Stimulated activated CD8-positive, alpha-beta memory T cell treated with anti-CD3 and anti-CD28 coated beads, Interleukin-7, amount 100 ng/mL, for 48 hours (primary cell): ENCODE results near the gene SUN1.

Experiments
- DNase-seq, 2 donors: peaks; one replicate each; pipeline ENCODE4 v3.0.0-alpha.2; 2020; ENCODE audit warnings: low read depth in 1 of 2; ENCODE audit errors: extremely low read depth in 1 of 2

SUN1 gene

DNA sequence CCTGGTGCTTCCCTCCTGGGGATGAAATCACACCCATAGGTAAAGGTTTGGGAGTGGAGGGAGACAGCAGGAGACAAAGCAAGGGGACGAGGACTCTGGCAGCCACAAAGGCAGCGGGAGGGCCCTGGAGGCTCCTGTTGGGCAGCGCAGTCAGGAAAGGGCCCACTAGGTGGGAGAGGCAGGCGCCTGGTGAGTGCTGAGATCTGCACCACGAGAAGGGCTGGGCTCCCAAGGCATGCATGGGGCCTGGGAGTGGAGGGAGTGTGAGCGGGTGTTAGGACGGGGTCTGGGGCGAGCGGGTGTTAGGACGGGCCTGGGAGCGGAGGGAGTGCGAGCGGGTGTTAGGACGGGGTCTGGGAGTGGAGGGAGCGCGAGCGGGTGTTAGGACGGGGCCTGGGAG is 57.1 kb downstream of the SUN1 start:
- DNase-seq, result no peak

DNA sequence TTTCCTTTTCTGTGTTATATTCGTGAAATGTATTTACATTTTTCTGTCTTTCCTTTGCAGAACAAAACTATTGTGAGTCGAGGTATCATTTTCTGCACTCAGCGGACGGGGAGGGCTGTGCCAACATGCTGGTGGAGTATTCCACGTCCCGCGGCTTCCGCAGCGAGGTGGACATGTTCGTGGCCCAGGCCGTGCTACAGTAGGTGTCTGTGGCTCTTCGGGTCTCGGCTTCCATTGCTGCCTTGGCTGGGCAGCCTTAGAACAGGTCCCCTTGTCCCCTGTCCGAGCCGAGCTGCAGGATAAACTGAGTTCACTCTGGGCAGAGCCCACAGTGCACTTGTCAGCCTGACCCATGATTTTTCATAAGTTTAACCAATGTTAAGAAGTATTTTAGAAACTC is 58.6 kb downstream of the SUN1 start:
- no peak for DNase-seq

DNA sequence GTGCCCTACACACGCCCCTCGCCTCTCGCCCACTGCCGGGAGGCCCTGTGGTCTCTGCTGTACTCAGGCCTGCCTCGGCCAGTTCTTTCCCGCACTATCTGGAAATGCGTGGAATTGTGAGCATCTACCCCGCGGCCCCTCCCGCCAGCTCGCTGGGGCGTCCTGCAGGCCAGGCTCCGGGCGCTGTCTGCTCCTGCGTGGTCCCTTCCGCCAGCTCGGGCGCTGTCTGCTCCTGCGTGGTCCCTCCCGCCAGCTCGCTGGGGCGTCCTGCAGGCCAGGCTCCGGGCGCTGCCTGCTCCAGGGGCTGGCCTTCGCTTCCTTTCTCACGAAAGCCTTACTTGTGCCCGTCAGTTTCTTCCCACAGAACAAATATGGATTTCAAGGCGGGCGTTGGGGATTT is 59.0 kb downstream of the SUN1 start:
- no peak for DNase-seq

DNA sequence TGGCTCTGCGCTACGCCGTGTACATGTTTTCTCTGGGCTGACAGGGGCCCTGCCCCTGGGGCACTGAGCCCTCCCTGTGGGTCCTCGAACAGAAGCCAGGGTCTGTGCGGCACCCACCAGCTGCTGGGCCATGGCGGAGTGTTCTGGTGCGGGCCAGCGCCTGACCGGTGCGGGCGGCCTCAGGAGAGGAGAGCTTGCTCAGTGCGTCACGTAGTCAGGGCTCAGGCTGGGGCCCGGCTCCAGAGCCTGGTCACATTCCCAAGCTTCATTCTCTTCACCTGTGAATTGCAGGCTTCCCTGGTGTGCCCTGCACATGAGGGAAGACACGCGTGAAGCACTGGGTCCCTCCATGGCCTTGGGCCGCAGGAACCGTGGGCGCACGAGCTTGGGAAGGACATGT is 59.5 kb downstream of the SUN1 start:
- DNase-seq, result no peak

DNA sequence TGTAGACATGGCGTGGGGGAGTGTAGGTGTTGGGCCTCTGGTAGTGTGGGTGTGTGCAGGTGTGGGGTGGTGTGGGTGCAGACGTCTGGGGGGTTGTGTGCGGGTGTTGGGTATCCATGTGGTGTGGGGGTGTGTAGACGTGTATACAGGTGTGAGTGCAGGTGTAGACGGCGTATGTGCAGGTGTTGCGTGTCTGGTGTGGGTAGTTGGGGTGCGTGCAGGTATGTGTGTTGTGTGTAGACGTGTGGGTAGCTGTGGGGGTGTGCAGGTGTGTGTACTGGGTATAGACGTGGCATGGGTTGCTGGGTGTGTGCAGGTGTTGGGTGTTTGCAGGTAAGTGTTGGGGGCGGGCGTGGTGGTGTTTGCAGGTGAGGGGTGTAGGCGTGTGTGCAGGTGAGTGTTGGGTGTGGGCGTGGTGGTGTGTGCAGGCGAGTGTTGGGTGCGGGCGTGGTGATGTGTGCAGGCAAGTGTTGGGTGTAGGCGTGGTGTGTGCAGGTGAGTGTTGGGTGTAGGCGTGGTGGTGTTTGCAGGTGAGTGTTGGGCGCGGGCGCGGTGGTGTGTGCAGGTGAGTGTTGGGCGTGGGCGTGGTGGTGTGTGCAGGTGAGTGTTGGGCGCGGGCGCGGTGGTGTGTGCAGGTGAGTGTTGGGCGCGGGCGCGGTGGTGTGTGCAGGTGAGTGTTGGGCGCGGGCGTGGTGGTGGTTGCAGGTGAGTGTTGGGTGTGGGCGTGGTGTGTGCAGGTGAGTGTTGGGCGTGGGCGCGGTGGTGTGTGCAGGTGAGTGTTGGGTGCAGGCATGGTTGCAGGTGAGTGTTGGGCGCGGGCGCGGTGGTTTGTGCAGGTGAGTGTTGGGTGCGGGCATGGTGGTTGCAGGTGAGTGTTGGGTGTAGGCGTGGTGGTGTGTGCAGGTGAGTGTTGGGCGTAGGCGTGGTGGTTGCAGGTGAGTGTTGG is 60.6 kb downstream of the SUN1 start:
- no peak for DNase-seq

DNA sequence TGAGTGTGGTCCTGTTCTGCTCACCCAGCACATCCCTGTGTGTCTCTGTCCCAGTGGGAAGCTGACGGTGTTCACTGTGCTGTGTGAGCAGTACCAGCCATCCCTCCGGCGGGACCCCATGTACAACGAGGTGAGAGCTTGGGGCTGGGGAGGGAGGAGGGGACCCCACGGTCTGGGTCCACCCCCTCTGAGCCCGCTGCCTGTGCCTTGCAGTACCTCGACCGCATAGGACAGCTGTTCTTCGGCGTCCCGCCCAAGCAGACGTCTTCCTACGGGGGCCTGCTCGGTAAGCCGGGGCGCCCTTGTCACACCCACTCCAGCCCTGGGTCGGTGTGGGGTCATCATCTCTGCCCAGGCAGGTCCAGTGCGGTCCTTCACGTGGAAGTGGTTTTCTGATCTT is 61.4 kb downstream of the SUN1 start:
- DNase-seq, result no peak

DNA sequence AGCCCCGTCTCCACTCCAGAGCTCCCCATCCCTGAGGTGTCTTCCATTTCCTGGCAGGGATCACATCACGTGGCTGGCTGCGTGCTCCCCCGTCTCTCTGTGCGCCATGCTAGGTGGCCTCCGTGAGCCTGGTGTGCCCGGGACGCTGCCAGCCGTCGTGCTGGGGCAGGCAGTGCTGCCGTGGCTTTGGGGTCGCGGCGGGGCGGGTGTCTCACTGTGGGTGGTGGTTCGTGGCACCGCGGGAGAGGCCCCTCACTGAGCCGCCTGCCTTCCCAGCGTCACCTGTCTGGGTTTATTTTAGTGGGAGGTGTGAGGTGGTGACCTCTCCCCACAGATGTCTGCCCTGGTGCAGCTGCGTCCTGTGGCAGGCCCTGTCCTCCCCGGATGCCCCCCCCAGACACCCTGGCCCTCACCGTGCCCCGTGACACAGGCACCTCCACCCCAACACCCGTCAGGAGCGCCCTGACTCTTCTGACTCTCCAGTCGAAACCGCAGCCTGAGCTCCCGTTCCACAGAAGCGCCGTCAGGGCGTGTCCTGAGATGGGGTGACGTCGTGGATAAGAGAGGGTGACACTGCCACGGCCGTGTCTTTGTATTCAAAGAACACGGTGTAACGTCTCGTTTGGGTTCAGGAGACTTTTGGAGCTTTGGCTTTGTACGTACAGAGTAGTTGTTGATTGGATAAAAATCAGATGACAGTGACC is 62.0 kb downstream of the SUN1 start:
- DNase-seq, result no peak

DNA sequence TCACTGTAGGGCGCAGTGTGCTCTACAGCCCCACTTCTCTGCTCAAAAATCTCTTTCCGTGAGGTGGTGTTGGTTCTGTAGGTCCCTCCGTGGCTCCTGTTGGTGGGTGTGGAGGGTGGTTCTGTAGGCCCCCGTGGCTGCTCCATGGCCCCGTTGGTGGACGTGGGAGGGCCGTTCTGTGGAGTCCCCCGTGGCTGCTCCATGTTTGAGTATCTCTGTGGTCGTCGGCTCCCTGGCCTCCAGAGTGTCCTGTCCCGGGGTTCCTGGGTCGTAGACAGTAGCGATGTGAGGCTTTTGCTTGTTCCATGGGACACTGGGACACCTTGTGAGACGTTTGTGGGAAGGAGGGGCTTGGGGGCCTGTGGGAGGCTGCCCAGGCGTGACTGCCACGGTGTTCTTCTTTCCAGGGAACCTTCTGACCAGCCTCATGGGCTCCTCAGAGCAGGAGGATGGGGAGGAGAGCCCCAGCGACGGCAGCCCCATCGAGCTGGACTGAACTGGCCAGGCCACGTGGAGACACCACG is 62.7 kb downstream of the SUN1 start:
- no peak for DNase-seq

DNA sequence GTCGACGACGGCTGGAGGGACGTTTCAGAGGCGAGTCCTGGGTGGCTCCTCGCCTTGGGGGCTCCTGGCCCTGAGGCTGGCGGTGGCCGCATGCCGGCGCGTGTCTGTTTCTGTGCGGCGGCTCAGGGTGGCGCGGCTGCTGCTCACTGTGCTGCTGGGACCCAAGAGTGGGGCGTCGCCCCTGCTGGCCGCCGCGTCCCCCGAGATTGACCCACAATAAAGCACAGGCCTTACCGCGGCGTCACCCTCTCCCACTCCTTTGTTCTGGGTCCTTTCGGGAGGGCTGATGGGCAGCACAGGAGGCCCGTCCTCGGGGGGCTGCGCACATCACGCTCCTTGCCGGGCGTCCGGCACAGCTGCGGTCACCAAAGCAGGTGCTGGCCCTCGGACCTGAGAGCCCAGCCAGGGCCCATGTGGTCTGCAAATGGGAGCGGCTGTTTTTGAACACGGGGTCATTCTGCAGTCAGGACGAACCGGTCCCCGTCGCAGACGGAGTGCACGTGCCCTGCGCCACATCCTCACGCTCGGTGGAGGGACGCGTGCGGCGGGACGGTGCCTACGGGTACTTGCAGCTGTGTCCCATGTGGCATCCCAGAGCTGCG is 63.3 kb downstream of the SUN1 start:
- DNase-seq, result no peak

DNA sequence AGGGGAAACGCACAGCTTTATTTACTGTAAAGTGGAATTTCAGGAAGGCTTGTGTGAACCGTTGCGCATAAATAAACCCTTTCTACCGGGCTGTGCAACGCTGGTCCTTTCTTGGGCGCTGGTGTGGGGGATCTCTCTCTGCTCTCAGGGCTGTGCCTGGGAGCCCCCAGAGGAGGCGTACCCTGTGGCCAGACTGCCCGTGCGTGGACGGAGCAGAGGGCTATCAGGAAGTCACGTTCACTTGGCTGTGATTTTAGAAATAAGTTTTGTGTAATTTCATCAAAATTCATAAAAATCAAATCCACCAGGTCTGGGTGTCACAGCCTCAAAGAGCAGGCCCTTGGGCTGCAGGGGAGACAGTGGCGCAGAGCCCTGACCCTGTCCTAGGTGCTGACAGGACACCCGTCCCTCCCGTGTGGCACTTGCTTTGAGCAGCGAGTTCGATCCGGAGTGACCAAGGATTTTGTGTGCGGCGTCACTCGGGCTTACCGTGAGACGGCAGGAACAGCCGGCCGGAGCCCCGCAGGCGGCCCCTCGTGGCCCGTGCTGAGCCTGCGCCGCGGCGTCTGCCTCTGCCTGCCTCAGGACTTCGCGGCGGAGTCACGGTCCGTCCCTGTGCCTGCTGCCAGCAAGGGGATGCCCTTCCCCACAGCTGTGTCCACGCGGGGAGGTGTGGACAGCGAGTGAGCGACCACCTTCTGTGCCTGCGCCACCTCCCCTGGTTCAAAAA is 64.2 kb downstream of the SUN1 start:
- DNase-seq, result no peak

DNA sequence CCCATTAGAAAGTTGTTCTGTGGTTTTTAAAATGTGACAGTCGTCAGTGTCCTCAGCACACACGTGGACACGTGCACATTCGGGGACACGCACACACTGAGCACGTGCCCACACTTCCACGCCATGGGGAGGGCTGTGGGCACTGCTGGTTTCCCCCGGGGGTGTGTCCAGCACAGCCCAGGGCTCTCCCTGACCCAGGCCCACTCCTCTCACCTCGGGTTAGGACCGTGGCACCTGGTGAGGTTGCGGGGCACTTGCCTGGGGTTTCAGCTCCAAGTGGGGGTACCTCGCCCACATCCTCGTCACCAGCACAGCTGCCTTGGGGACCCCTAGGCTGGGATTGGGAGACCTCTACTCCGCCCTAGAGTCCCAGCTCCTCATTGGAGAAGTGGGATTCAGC is 64.8 kb downstream of the SUN1 start:
- DNase-seq, result no peak

DNA sequence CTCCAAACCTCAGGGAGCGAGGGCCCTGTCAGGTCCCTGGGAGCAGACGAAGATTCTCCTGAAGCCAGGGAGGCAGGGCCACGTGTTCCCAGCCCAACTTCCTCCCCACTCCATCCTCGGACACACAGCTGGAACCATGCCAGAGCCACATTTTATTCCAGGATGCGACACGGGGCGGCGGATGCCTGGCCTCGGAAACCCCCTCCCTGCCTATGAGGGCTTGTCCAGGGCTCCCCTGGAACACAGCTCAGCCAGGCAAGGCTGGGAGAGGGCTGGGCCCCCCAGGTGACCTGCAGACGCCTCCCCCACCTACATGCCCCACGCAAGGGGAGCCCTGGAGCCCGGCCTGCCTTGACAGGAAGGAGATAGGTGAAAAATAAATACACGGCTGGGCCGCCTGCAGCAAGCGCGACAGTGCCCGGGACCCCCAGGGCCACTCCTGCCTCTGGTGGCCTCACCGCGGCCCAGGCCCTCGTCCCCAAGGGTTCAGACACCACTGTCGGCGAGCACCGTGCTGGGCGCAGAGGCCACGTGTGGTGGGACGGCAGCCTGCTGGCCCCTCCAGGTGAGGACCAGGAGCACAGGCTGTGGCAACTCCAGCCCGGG is 65.6 kb downstream of the SUN1 start:
- no peak for DNase-seq

DNA sequence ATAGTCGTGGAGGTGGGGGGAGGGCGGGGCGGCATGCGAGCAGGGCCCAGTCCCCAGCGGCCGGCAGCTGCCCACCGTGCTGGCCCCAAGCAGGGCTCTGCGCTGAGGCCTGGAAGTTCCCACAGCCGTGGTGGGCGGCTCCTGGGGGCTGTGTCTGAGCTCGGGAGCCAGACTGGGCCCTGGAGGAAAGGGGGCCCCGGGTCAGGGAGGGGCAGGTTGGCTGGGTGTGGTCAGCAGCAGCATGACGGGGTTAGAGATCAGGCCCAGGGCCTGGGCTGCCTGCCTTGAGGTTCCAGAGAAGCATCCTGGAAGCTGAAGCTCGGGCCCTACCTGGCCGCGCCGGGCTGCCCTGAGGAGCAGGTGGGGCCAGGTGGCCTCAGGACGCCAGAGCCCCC is 66.2 kb downstream of the SUN1 start:
- DNase-seq, result no peak

DNA sequence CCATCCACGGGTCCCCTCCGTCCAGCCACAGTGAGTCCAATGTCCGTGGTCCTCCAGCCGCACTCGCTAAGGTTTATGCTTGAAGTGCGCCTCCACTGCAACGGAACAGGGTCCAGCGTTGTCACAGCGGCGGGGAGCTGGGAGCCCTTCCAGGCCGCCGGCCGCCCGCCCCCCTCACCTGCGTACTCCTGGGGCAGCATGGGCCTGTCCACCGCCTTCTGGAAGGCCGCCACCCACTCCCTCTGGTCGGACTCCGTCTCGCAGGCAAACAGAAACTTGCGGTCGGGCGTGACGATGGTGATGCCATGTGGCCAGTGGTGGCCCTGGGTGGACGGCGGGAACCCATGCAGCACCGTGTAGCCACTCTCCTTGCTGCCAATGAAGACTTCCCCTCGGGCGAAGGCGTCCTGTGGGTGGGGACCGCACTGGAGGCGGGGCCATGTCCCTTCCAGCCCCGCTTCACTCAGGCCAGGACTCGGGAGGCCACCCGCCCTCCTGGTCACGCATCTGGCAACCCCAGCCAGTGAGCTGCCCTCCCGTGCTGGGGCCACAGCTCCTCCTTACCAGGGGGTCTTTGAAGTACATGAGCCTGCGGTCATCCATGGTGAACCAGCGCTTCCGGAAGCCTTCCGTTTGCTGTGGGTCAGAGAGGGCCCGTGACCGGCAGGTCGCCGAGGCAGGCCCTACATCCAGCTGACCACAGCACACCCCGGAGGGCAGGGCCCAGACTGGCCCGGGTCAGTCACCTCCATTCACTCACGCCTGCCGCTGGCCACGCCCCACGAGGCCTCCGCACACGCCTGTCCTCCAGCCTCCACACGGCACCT is 66.8 kb downstream of the SUN1 start:
- no peak for DNase-seq

DNA sequence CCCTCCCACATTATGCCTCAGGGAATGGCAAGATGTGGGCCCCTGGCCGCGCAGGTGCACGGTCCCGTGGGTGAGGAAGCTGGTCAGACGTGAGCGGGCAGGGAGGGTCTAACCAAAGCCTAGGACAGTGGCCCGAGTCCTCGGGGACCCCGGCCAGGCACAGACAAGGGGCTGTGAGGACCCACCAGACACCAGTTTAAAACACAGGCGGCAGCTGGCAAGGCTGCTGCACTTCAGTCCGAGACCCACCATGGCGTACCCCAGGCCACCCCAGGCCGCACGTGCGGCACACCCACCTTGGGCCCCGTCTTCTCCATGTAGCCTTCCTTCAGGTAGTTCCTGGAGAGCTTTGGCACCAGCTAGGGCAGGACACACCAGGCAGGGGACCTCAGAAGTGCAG is 67.5 kb downstream of the SUN1 start:
- DNase-seq, result no peak

DNA sequence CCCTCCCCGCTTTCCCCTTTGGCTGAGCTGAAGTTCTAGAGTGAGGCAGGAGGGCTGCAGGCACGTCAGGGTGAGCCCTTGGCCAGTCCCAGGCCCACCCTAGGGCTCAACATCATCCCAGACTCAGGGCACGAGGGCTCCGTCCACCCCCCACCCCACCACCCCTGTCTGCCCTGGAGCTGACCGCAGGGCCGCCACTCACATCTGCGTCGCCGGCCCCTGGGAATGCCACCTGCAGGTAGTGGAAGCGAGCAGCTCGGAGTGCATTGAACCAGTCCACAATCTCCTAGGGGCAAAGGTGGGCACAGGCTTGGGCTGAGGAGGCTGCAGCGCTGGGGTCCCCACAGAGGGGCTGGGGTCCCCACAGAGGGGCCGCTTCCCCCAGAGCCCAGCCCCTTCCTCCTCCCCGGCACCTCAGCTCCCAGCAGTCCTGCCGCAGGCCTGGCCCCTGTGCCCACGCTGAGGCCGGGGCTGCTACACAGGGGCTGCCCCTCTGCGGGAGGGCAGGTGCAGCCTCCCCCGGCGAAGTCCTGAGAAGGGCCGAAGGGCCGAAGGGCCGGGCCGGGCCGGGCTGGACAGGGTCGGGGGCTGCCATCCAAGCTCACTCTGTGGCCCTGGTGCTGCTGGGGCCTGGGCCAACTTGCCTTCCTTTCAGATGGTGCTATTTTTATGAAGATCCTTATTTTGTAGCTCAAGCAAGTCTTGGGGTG is 68.2 kb downstream of the SUN1 start:
- DNase-seq, result no peak

DNA sequence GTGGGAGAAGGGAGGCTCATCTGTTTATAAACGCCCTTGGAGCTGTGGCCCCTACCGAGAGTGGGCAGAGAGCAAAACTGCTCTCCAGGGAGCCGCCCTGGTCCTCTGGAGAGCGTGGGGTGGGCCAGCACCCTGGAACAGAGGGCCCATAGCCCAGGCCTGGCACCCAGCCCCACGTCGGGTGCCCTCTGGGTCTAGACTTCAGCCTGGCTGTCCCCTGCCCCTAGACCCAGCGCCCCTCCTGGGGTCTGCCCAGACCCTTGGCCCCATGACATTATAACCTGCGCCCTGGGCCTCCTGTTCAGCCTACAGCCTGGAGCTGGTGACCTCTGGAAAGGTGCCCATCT is 68.7 kb downstream of the SUN1 start:
- no peak for DNase-seq

DNA sequence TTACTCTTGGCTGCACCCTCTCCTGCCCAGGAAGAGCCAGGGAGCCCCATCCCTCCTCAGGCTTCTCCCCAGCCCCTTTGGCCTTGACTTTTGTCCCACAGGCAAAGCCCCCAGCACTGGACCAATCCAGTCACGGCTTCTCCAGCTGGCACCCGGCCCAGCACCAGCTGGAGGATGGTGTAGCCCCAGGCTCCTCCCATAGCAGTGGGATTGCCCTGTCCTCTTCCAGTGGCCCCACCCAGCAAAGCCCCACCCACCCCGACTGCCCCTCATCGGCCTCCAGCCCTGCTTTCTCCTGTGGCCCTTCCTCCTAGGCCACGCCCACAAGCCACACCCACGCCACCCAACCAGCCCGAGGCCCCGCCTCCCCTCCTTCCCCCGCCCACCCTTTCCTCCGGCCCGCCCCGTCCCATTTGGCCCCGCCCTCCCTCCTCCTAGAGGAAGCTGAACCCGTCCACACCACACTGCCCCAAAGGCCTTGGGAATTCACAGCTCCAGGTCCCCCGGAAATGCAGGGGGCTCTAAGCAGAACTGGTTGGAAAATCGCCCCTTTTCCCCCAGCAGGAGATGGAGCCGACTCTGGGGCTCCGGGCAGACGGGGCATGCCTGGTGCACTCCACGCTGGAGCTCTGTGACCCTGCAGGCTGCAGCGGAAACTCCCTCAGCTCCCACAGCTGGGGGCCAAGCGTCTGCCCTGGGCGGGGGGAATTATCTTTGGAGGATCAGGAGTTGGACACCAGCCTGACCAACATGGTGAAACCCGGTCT is 69.3 kb downstream of the SUN1 start:
- DNase-seq, result peak; percentile 30 to 55
